Small intestine (tissue), 7 donors: ENCODE results near the gene INAFM2. TPM values are rescaled to one million over a fixed set of nuclear protein-coding genes. Genes with fewer than 3 reads are reported as not detected.

ENCODE experiments used
- DNase-seq, 2 donors: peaks; one replicate each; pipeline versions ENCODE4 v3.0.0 to v3.0.0-alpha.2; 2013
- FAIRE-seq: peaks from 2 replicates; lab custom pipeline; 2012; peaks lifted over from hg19 to GRCh38; lab: Jason Lieb, UNC
- H3K27ac ChIP-seq, 3 donors: one replicate each; pipeline ENCODE4 v1.5.1; 2013; ENCODE audit warnings: low read length in 2 of 3, mild to moderate bottlenecking in 2 of 3, control low read depth in 1 of 3, inconsistent platforms in 1 of 3, low read depth in 1 of 3, moderate library complexity in 1 of 3
- H3K27me3 ChIP-seq, 3 donors: one replicate each; pipeline ENCODE4 v1.6.1; 2013; ENCODE audit warnings: low read length in 3 of 3, inconsistent platforms in 1 of 3; ENCODE audit not compliant: control insufficient read depth in 3 of 3, insufficient read depth in 3 of 3
- H3K36me3 ChIP-seq, 3 donors: one replicate each; pipeline ENCODE4 v1.6.1; 2013; ENCODE audit warnings: low read length in 3 of 3, inconsistent platforms in 1 of 3, low read depth in 1 of 3, mild to moderate bottlenecking in 1 of 3, moderate library complexity in 1 of 3; ENCODE audit not compliant: control insufficient read depth in 3 of 3, insufficient read depth in 2 of 3
- H3K4me1 ChIP-seq, 3 donors: one replicate each; pipeline ENCODE4 v1.6.1; 2013; ENCODE audit warnings: low read length in 2 of 3, inconsistent platforms in 1 of 3, low read depth in 1 of 3, mild to moderate bottlenecking in 1 of 3, moderate library complexity in 1 of 3; ENCODE audit not compliant: control insufficient read depth in 3 of 3, insufficient read depth in 2 of 3
- H3K4me3 ChIP-seq, 3 donors: one replicate each; pipeline ENCODE4 v1.5.1; 2013; ENCODE audit warnings: low read length in 3 of 3, control low read depth in 1 of 3, inconsistent platforms in 1 of 3, low read depth in 1 of 3, mild to moderate bottlenecking in 1 of 3, moderate library complexity in 1 of 3
- H3K9me3 ChIP-seq, 2 donors: one replicate each; pipeline ENCODE4 v1.6.1; 2013; ENCODE audit warnings: low read depth in 1 of 2, low read length in 1 of 2; ENCODE audit not compliant: control insufficient read depth in 2 of 2, insufficient read depth in 1 of 2
- WGBS, 3 donors: extraction: QIAGEN DNeasy Blood & Tissue Kit; methylation state at CpG; one replicate each; pipeline ENCODE4 v1.1.7; 2013; 5-methylcytosine and 5-hydroxymethylcytosine counted together
- polyA plus RNA-seq, 4 donors: library from polyadenylated mRNA; stranded (reverse) in 3 of 4; unstranded in 1 of 4; fragments of 200-250 nt in 3 of 4; fragments of 120-200 nt in 1 of 4; gene quantifications; one replicate each; pipeline versions ENCODE4 v1.2.1 to v1.2.3, GENCODE V29; 2013
- donor health status: healthy with polysubstance abuse.
- donor health status: control.
- donor health status: control.
- donor health status: Bipolar disorder and iron deficiency.
- donor health status: healthy.

INAFM2 gene
- polyA plus RNA-seq, 4 donors, result 4.7 to 10.6 (median 6.5) TPM

GRCh38 chr15:40364251-40364650 lies 40.8 kb downstream of the INAFM2 start:
- Histone ChIP-seq H3K4me3 (no peak overlapping the region), H3K27ac (no peak overlapping the region), H3K27me3 (peaks cover 0 to 2% (median 0%) of the 10 kb centered on the region in 3 donors), H3K9me3 (no peaks in the 10 kb centered on the region), H3K4me1 (peaks cover 0 to 9% (median 5%) of the 10 kb centered on the region in 3 donors), H3K36me3 (peaks cover 0 to 2% (median 0%) of the 10 kb centered on the region in 3 donors)
- 59 to 64% (median 61%) methylated on average over 6 of the region's 6 CpGs for WGBS, 3 donors
- DNase-seq, result no peak
- no peak for FAIRE-seq

GRCh38 chr15:40365016-40365415 lies 41.5 kb downstream of the INAFM2 start:
- Histone ChIP-seq H3K27me3 (no peaks in the 10 kb centered on the region), H3K36me3 (peaks cover 0 to 2% (median 0%) of the 10 kb centered on the region in 3 donors), H3K4me3 (no peak overlapping the region), H3K4me1 (peaks cover 0 to 9% (median 5%) of the 10 kb centered on the region in 3 donors), H3K27ac (no peak overlapping the region), H3K9me3 (no peaks in the 10 kb centered on the region)
- DNase-seq (no peak), FAIRE-seq (no peak)
- WGBS, 3 donors, result 88 to 96% (median 89%) methylated on average over 4 to 5 of the region's 5 CpGs

GRCh38 chr15:40365624-40366456 lies 42.3 kb downstream of the INAFM2 start:
- WGBS, 3 donors, result 89 to 93% (median 89%) methylated on average over 11 of the region's 11 CpGs
- DNase-seq (no peak), FAIRE-seq (no peak)

GRCh38 chr15:40366457-40367370 lies 43.2 kb downstream of the INAFM2 start:
- Histone ChIP-seq H3K9me3 (no peaks in the 10 kb centered on the region), H3K36me3 (no peaks in the 10 kb centered on the region), H3K4me3 (no peak overlapping the region), H3K27ac (peak overlapping the region in 1 of 3 donors; percentile 62), H3K27me3 (no peaks in the 10 kb centered on the region), H3K4me1 (peaks cover 0 to 9% (median 5%) of the 10 kb centered on the region in 3 donors)
- peak in 1 of 2 donors; percentile 46 for DNase-seq
- FAIRE-seq, result no peak
- 48 to 85% (median 63%) methylated on average over 14 of the region's 14 CpGs for WGBS, 3 donors

More at GRCh38 chr15:40365624-40366456, 42.3 kb downstream of the INAFM2 start:
- no peaks in the 10 kb centered on the region for H3K36me3 ChIP-seq
- H3K4me3 ChIP-seq, result no peak overlapping the region
- H3K4me1 ChIP-seq, result peaks cover 0 to 9% (median 5%) of the 10 kb centered on the region in 3 donors
- no peaks in the 10 kb centered on the region for H3K9me3 ChIP-seq
- no peak overlapping the region for H3K27ac ChIP-seq
- H3K27me3 ChIP-seq, result no peaks in the 10 kb centered on the region

- FAIRE-seq (no peak), DNase-seq (no peak)
- H3K4me1 ChIP-seq, result peaks cover 0 to 9% (median 5%) of the 10 kb centered on the region in 3 donors
- peak overlapping the region in 2 of 3 donors; percentile 34 to 62 for H3K27ac ChIP-seq
- no peaks in the 10 kb centered on the region for H3K27me3 ChIP-seq
- H3K4me3 ChIP-seq, result peak overlapping the region in 1 of 3 donors; percentile 20
- 60 to 74% (median 67%) methylated on average over 5 of the region's 5 CpGs for WGBS, 3 donors
- no peaks in the 10 kb centered on the region for H3K36me3 ChIP-seq
- H3K9me3 ChIP-seq, result no peaks in the 10 kb centered on the region
These were observed 43.8 kb downstream of the INAFM2 start for GRCh38 chr15:40367371-40367685.

- FAIRE-seq, result no peak
- H3K27ac ChIP-seq, result peak overlapping the region; percentile 33 to 62 (median 34)
- peak overlapping the region in 2 of 3 donors; percentile 20 for H3K4me3 ChIP-seq
- no peaks in the 10 kb centered on the region for H3K9me3 ChIP-seq
- no peaks in the 10 kb centered on the region for H3K27me3 ChIP-seq
- peak; percentile 91 to 95 for DNase-seq
- H3K4me1 ChIP-seq, result peaks cover 0 to 9% (median 5%) of the 10 kb centered on the region in 3 donors
- no peaks in the 10 kb centered on the region for H3K36me3 ChIP-seq
- 7 to 10% (median 8%) methylated on average over 75 to 91 of the region's 91 CpGs for WGBS, 3 donors
These were observed 44.5 kb downstream of the INAFM2 start for GRCh38 chr15:40367686-40368611.

DNA sequence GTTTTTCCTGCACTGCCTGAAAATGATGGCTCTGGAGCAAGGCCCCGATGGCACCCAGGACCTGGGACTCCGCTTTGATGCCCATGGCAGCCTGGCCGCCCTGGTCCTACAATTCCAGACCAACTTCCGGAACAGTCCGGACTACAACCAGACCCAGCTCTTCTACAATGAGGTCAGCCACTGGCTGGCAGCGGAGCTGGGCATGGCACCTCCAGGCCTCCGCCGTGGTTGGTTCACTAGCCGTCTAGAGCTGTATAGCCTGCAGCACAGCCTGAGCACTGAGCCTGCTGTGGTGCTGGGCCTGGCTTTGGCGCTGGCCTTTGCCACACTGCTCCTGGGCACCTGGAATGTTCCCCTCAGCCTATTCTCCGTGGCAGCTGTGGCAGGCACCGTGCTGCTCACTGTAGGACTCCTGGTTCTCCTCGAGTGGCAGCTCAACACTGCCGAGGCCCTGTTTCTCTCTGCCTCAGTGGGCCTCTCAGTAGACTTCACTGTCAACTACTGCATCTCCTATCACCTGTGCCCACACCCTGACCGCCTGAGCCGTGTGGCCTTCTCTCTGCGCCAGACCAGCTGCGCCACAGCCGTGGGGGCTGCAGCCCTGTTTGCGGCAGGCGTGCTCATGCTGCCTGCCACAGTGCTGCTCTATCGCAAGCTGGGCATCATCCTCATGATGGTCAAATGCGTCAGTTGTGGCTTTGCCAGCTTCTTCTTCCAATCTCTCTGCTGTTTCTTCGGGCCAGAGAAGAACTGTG lies 45.4 kb downstream of the INAFM2 start:
- H3K9me3 ChIP-seq, result no peaks in the 10 kb centered on the region
- peaks cover 0 to 9% (median 5%) of the 10 kb centered on the region in 3 donors for H3K4me1 ChIP-seq
- 91 to 95% (median 93%) methylated on average over 23 to 24 of the region's 24 CpGs for WGBS, 3 donors
- no peak overlapping the region for H3K27ac ChIP-seq
- DNase-seq (no peak), FAIRE-seq (no peak)
- H3K27me3 ChIP-seq, result no peaks in the 10 kb centered on the region
- H3K36me3 ChIP-seq, result no peaks in the 10 kb centered on the region
- H3K4me3 ChIP-seq, result no peak overlapping the region
